ENCODE measurements around the gene SLC25A47.
"Not testable (repeated sequence)": the region's sequence is repeated elsewhere in the genome, so short reads cannot be mapped to it uniquely, and the experiment has no call there.

- TF ChIP-seq, protein P1, sequence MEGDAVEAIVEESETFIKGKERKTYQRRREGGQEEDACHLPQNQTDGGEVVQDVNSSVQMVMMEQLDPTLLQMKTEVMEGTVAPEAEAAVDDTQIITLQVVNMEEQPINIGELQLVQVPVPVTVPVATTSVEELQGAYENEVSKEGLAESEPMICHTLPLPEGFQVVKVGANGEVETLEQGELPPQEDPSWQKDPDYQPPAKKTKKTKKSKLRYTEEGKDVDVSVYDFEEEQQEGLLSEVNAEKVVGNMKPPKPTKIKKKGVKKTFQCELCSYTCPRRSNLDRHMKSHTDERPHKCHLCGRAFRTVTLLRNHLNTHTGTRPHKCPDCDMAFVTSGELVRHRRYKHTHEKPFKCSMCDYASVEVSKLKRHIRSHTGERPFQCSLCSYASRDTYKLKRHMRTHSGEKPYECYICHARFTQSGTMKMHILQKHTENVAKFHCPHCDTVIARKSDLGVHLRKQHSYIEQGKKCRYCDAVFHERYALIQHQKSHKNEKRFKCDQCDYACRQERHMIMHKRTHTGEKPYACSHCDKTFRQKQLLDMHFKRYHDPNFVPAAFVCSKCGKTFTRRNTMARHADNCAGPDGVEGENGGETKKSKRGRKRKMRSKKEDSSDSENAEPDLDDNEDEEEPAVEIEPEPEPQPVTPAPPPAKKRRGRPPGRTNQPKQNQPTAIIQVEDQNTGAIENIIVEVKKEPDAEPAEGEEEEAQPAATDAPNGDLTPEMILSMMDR (conservative IDR thresholded peaks at IDR 0.05 in 1 of 2, IDR thresholded peaks at IDR 0.05 in 1 of 2; ENCODE audit: low read depth in 1 of 2, low read length in 2 of 2), result not testable (repeated sequence)
- TF ChIP-seq EZH2 (IDR thresholded peaks at IDR 0.05; ENCODE audit: low read length, missing control alignments), result not testable (repeated sequence)
Observed at GRCh38 chr14:100283436-100283835, 39.7 kb upstream of the SLC25A47 start.
